GM13976 (cell line): ENCODE results near the gene PLAC9.
A peak's percentile ranks its signal among the peaks of the same experiment; 100 is the strongest.

Experiments
- DNase-seq: peaks from one replicate; pipeline ENCODE4 v3.0.0; 2012; ENCODE audit warnings: low spot score
- CTCF ChIP-seq: IDR thresholded peaks from 2 replicates; pipeline ENCODE4 v1.5.1; 2012; ENCODE audit warnings: borderline replicate concordance, mild to moderate bottlenecking; ENCODE audit not compliant: insufficient read depth; ENCODE audit errors: extremely low read depth, missing control alignments, control extremely low read depth
- in situ Hi-C: fragments of 300-500 bp; cut with MboI; formaldehyde crosslinking; loops from one replicate; pipeline ENCODE4 v1.12.0; 2022; ENCODE audit warnings: low sequenced_read_pairs, mixed read lengths, inconsistent platforms; ENCODE audit not compliant: unreplicated experiment

PLAC9 gene

GRCh38 chr10:80187060-80187459, 54.5 kb downstream of the PLAC9 start:
- no peak for TF ChIP-seq CTCF
- in situ Hi-C loops, result no loop called here

DNA sequence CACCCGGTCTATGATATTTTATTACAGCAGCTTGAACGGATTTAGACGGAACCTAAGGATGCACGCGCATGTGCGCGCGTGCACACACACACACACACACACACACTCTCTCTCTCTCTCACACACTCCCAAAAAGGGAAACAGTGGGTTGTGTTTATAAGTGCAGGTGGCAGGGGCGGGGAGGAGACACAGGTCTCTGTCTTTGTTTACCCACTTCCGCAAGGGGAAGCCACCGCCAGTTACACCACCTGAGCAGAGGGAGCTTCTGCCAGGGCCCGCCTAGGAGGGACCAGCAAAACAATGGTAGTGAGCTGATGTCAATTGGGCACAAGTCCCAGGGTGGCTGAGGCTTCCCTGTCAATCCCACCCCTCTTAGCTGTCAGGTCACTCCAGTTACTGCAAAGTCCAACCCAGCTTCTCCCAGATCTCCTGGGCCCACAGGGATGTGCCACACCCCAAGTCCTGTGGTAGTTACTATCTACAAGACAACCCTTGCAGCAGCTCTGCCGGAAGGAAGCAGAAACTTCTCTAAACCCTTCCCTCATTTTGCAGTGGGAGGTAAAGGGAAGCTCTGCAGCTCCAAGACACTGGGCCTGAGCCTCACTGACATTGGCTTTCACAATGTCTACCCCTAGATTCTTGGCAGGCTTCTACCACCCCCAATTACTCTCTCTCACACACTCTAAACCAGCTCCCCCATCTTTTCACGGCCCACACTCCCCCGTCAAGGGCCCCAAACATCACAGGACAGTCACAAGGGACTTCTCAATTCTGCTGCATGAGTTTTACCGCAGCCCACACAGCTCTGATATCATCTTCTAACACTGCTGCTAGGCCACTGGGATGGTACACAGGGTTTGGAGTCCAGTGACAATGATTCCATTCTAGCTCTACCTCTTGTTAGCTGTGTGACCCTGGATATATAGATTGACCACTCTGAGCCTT, 55.2 kb downstream of the PLAC9 start:
- TF ChIP-seq CTCF, result no peak
- in situ Hi-C loops, result no loop called here

More at GRCh38 chr10:80187060-80187459, 54.5 kb downstream of the PLAC9 start:
- no peak for DNase-seq

GRCh38 chr10:80188713-80189112, 56.2 kb downstream of the PLAC9 start:
- no peak for TF ChIP-seq CTCF
- no peak for DNase-seq
- in situ Hi-C loops, result no loop called here

More for the DNA sequence above, 55.2 kb downstream of the PLAC9 start:
- peak; percentile 80 for DNase-seq

- DNase-seq, result no peak
- in situ Hi-C loops, result no loop called here
- no peak for TF ChIP-seq CTCF
Measured at GRCh38 chr10:80191589-80192270, 59.2 kb downstream of the PLAC9 start.

DNA sequence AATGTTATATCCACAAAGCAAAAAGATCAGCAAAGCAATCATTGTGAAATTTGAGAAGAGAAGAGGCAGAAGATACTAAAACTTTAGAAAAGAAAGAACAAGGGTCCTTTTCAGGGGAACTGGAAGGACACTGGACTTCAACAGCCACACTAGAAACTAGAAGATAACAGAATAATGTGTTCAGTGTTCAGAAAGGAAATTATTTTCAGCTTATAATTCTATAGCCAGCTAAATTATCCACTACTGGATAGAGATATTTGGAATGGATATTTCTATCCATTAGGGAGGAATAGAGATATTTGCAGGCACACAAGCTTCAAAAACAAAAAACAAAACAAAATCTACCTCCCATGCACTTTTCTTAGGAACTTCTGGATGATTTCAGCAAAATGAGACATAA, 60.0 kb downstream of the PLAC9 start:
- in situ Hi-C loops, result no loop called here
- no peak for DNase-seq
- no peak for TF ChIP-seq CTCF

- no peak for TF ChIP-seq CTCF
- no peak for DNase-seq
- in situ Hi-C loops, result no loop called here
Measured at GRCh38 chr10:80194373-80195045, 62.0 kb downstream of the PLAC9 start.
